ENCODE measurements around the gene C9orf43.

DNA sequence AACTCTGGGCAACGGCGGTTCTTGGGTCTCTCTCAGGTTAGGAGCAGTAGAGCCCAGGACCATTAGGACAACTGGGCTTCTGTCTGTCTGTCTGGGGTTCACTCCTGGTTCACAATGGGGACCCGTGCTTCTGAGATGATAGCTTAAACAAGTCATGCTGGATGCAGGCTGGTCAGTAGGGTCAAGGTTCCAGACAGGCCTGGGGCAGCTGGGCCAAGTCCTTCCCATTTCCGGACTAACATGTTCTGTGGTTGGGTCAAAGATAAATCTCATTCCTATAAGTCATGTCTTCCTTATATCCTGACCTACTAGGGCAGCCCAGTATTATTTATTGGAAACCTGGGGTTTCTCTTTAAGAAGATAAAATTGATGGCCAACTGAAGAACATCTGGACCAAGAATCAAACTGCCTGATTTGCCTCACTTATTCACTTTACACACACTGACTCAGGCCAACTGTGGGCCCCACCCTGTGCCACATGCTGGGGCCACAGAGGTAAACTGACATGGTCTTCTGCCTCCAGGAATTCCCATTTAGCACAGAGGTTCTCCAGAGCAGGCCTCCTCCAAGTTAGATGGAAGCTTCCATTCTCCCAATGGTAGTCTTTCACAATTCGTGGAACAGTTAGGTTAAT lies 42.1 kb upstream of the C9orf43 start:
- TF ChIP-seq, protein P1, sequence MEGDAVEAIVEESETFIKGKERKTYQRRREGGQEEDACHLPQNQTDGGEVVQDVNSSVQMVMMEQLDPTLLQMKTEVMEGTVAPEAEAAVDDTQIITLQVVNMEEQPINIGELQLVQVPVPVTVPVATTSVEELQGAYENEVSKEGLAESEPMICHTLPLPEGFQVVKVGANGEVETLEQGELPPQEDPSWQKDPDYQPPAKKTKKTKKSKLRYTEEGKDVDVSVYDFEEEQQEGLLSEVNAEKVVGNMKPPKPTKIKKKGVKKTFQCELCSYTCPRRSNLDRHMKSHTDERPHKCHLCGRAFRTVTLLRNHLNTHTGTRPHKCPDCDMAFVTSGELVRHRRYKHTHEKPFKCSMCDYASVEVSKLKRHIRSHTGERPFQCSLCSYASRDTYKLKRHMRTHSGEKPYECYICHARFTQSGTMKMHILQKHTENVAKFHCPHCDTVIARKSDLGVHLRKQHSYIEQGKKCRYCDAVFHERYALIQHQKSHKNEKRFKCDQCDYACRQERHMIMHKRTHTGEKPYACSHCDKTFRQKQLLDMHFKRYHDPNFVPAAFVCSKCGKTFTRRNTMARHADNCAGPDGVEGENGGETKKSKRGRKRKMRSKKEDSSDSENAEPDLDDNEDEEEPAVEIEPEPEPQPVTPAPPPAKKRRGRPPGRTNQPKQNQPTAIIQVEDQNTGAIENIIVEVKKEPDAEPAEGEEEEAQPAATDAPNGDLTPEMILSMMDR (conservative IDR thresholded peaks at IDR 0.05; ENCODE audit: low read length) = no peak
- TF ChIP-seq EZH2phosphoT487 (IDR thresholded peaks at IDR 0.05; ENCODE audit: borderline replicate concordance) = no peak
